HG02571 (cell line): ENCODE results near the gene YWHAG.
"Not testable (repeated sequence)": the region's sequence is repeated elsewhere in the genome, so short reads cannot be mapped to it uniquely, and the experiment has no call there.

ENCODE experiments used
- ATAC-seq: cut with Tn5 transposase; IDR thresholded peaks from one replicate; pipeline ENCODE4 v1.9.1; 2021; ENCODE audit warnings: mild to moderate bottlenecking, moderate library complexity; ENCODE audit not compliant: unreplicated experiment

Gene YWHAG

GRCh38 chr7:76381814-76382213 is 23.0 kb upstream of the YWHAG start:
- no peak for ATAC-seq

GRCh38 chr7:76380623-76380966 is 21.8 kb upstream of the YWHAG start:
- no peak for ATAC-seq

GRCh38 chr7:76377186-76377918 is 18.6 kb upstream of the YWHAG start:
- no peak for ATAC-seq

- ATAC-seq = no peak
Observed at GRCh38 chr7:76375251-76375650, 16.5 kb upstream of the YWHAG start.

GRCh38 chr7:76372984-76373833 is 14.4 kb upstream of the YWHAG start:
- ATAC-seq = no peak

GRCh38 chr7:76371396-76371795 is 12.6 kb upstream of the YWHAG start:
- no peak for ATAC-seq

GRCh38 chr7:76369018-76369417 is 10.2 kb upstream of the YWHAG start:
- no peak for ATAC-seq

- ATAC-seq = no peak
Observed at GRCh38 chr7:76368190-76368589, 9.4 kb upstream of the YWHAG start.

GRCh38 chr7:76364198-76364584 is 5.4 kb upstream of the YWHAG start:
- no peak for ATAC-seq

GRCh38 chr7:76363754-76364153 is 5.0 kb upstream of the YWHAG start:
- not testable (repeated sequence) for ATAC-seq

- ATAC-seq = no peak
Observed at GRCh38 chr7:76359978-76360638, 1.3 kb upstream of the YWHAG start.

GRCh38 chr7:76359111-76359977 is 553 bp upstream of the YWHAG start:
- peak; percentile 92 for ATAC-seq

- peak; percentile 14 for ATAC-seq
Observed at GRCh38 chr7:76358011-76358480, 745 bp downstream of the YWHAG start.

- ATAC-seq = no peak
Observed at GRCh38 chr7:76357475-76358010, 1.2 kb downstream of the YWHAG start.

GRCh38 chr7:76356823-76357222 is 2.0 kb downstream of the YWHAG start:
- ATAC-seq = no peak

GRCh38 chr7:76356115-76356514 is 2.7 kb downstream of the YWHAG start:
- ATAC-seq = no peak

- ATAC-seq = no peak
Observed at GRCh38 chr7:76354981-76355730, 3.6 kb downstream of the YWHAG start.

- no peak for ATAC-seq
Observed at GRCh38 chr7:76354516-76354915, 4.3 kb downstream of the YWHAG start.

- no peak for ATAC-seq
Observed at GRCh38 chr7:76353744-76354143, 5.0 kb downstream of the YWHAG start.

- peak; percentile 54 for ATAC-seq
Observed at GRCh38 chr7:76352193-76352592, 6.6 kb downstream of the YWHAG start.
